HCT116 (cell line): Measurements from ENCODE around the gene ZNF2. TPM values are rescaled to one million over a fixed set of nuclear protein-coding genes. Genes with fewer than 3 reads are reported as not detected.

Experiments used
- ATAC-seq: fragments of 200-7000 bp; cut with Tn5 transposase; 2 replicates; pipeline ENCODE4 v1.9.1; 2020; ENCODE audit warnings: mild to moderate bottlenecking, moderate library complexity
- BruUV-seq: library from RNA; stranded (reverse); fragments of 400-500 nt; replicated peaks from 2 replicates; lab custom pipeline; 2021; lab: Mats Ljungman, UMichigan
- CTCF ChIA-PET: fragments of 300-600 bp; sonication (Branson Sonifier 250); formaldehyde crosslinking; loops from one replicate; lab custom pipeline; 2021; ENCODE audit warnings: antibody characterized with exemption; lab: Charles Lee
- POLR2A ChIA-PET: fragments of 300-600, 350-600 bp; sonication (Branson Sonifier 250); formaldehyde crosslinking; loops from one replicate; lab custom pipeline; 2021; ENCODE audit warnings: antibody characterized with exemption; lab: Charles Lee
- RAD21 ChIA-PET, 2 experiments: fragments of 300-600 bp; sonication (Branson Sonifier 250); formaldehyde crosslinking; loops; one replicate each; lab custom pipeline; 2023; ENCODE audit warnings: low total read pairs in 2 of 2; ENCODE audit not compliant: uncharacterized antibody in 2 of 2, unreplicated experiment in 2 of 2, low non-redundant PET in 1 of 2; lab: Charles Lee
- DNase-seq: peaks from one replicate; pipeline ENCODE4 v3.0.0-alpha.2; 2010; ENCODE audit warnings: low read depth, low spot score
- H2AFZ ChIP-seq: fragments of 200-600 bp; shearing (Covaris generic), sonication (generic); 2 replicates; pipeline ENCODE4 v1.6.1; 2017; ENCODE audit warnings: low read depth, mixed run types, mixed read lengths, antibody characterized with exemption, low read length; ENCODE audit not compliant: poor library complexity, severe bottlenecking
- H3K27ac ChIP-seq: 2 replicates; pipeline ENCODE4 v1.5.1; 2012; ENCODE audit warnings: low read depth, low read length
- H3K27me3 ChIP-seq: fragments of 200-600 bp; sonication (generic); 2 replicates; pipeline ENCODE4 v1.6.1; 2016; ENCODE audit warnings: mixed run types, low read length, mixed read lengths; ENCODE audit not compliant: insufficient read depth
- H3K36me3 ChIP-seq, 2 experiments: fragments of 200-500 bp in 1 of 2; fragments of 200-600 bp in 1 of 2; sonication (Bioruptor generic) in 1 of 2; sonication (generic) in 1 of 2; 2 replicates each; pipeline versions ENCODE4 v1.5.1 to v1.6.1; 2014 to 2016; ENCODE audit warnings: low read length in 2 of 2, inconsistent platforms in 1 of 2, mixed read lengths in 1 of 2, mixed run types in 1 of 2; ENCODE audit not compliant: insufficient read depth in 2 of 2, control insufficient read depth in 1 of 2
- H3K4me1 ChIP-seq, 2 experiments: fragments of 200-600 bp in 1 of 2; sonication (generic) in 1 of 2; 2 replicates each; pipeline versions ENCODE4 v1.5.1 to v1.6.1; 2012 to 2017; ENCODE audit warnings: low read length in 2 of 2, inconsistent platforms in 1 of 2, mild to moderate bottlenecking in 1 of 2, mixed read lengths in 1 of 2, mixed run types in 1 of 2, moderate library complexity in 1 of 2; ENCODE audit not compliant: insufficient read depth in 2 of 2, control insufficient read depth in 1 of 2
- H3K4me2 ChIP-seq: fragments of 200-600 bp; sonication (generic); 2 replicates; pipeline ENCODE4 v1.6.1; 2017; ENCODE audit warnings: mixed run types, low read length, mixed read lengths
- H3K4me3 ChIP-seq, 2 experiments: fragments of 200-600 bp in 1 of 2; sonication (generic) in 1 of 2; replicated peaks in 1 of 2; 2 replicates each; pipeline ENCODE4 v1.5.1; 2011 to 2016; ENCODE audit warnings: low read length in 2 of 2, control low read depth in 1 of 2, low read depth in 1 of 2, mild to moderate bottlenecking in 1 of 2, mixed read lengths in 1 of 2, mixed run types in 1 of 2
- H3K79me2 ChIP-seq: fragments of 200-600 bp; sonication (generic); 2 replicates; pipeline ENCODE4 v1.6.1; 2017; ENCODE audit warnings: mild to moderate bottlenecking, mixed run types, low read length, moderate library complexity, mixed read lengths; ENCODE audit not compliant: insufficient read depth
- H3K9ac ChIP-seq: fragments of 200-600 bp; sonication (generic); 2 replicates; pipeline ENCODE4 v1.6.1; 2016; ENCODE audit warnings: low read length, mixed read lengths
- H3K9me2 ChIP-seq: fragments of 200-600 bp; sonication (generic), shearing (Covaris generic); 2 replicates; pipeline ENCODE4 v1.6.1; 2017; ENCODE audit warnings: mixed run types, mild to moderate bottlenecking, moderate library complexity; ENCODE audit not compliant: insufficient read depth
- H3K9me3 ChIP-seq, 2 experiments: fragments of 200-500 bp in 1 of 2; fragments of 200-600 bp in 1 of 2; sonication (Bioruptor generic) in 1 of 2; sonication (generic) in 1 of 2; 2 replicates each; pipeline ENCODE4 v1.6.1; 2014 to 2017; ENCODE audit warnings: low read length in 2 of 2, mixed read lengths in 2 of 2, inconsistent platforms in 1 of 2, low read depth in 1 of 2, mild to moderate bottlenecking in 1 of 2, mixed run types in 1 of 2, moderate library complexity in 1 of 2; ENCODE audit not compliant: control insufficient read depth in 1 of 2, insufficient read depth in 1 of 2
- H4K20me1 ChIP-seq: fragments of 200-600 bp; sonication (generic), shearing (Covaris generic); 2 replicates; pipeline ENCODE4 v1.6.1; 2017; ENCODE audit warnings: mixed run types, mild to moderate bottlenecking, moderate library complexity; ENCODE audit not compliant: insufficient read depth
- ATF3 ChIP-seq: IDR thresholded peaks from 2 replicates; pipeline ENCODE4 v1.6.1; 2012
- CBX3 ChIP-seq: IDR thresholded peaks from 2 replicates; pipeline ENCODE4 v1.6.1; 2012; ENCODE audit warnings: low read depth
- CEBPB ChIP-seq: IDR thresholded peaks from 2 replicates; pipeline ENCODE4 v1.6.1; 2012; ENCODE audit warnings: low read depth
- EGR1 ChIP-seq: IDR thresholded peaks from 2 replicates; pipeline ENCODE4 v1.6.1; 2012; ENCODE audit warnings: low read depth
- ELF1 ChIP-seq: IDR thresholded peaks from 2 replicates; pipeline ENCODE4 v1.6.1; 2012; ENCODE audit warnings: low read depth, borderline replicate concordance
- EZH2 ChIP-seq: fragments of 200-600 bp; sonication (generic); IDR thresholded peaks from 2 replicates; pipeline ENCODE4 v1.6.1; 2017; ENCODE audit warnings: antibody characterized with exemption, mixed run types
- EZH2phosphoT487 ChIP-seq: fragments of 200-600 bp; IDR thresholded peaks from 2 replicates; pipeline ENCODE4 v1.6.1; 2018; ENCODE audit warnings: antibody characterized with exemption, borderline replicate concordance
- JUND ChIP-seq: IDR thresholded peaks from 2 replicates; pipeline ENCODE4 v1.6.1; 2012
- POLR2A ChIP-seq: IDR thresholded peaks from 2 replicates; pipeline ENCODE4 v1.7.0; 2011; ENCODE audit warnings: borderline replicate concordance; ENCODE audit not compliant: insufficient read depth, insufficient read length; ENCODE audit errors: extremely low read depth
- POLR2AphosphoS5 ChIP-seq: IDR thresholded peaks from 2 replicates; pipeline ENCODE4 v1.6.1; 2011; ENCODE audit warnings: mild to moderate bottlenecking, low read depth, low read length, moderate library complexity
- RAD21 ChIP-seq: IDR thresholded peaks from 2 replicates; pipeline ENCODE4 v1.6.1; 2012; ENCODE audit warnings: low read depth, mild to moderate bottlenecking
- SP1 ChIP-seq: IDR thresholded peaks from 2 replicates; pipeline ENCODE4 v1.6.1; 2012; ENCODE audit warnings: low read depth
- SRF ChIP-seq: IDR thresholded peaks from 2 replicates; pipeline ENCODE4 v1.6.1; 2012; ENCODE audit warnings: low read depth
- TCF7L2 ChIP-seq: IDR thresholded peaks from 2 replicates; pipeline ENCODE4 v1.7.0; 2011; ENCODE audit warnings: borderline replicate concordance, inconsistent platforms; ENCODE audit not compliant: insufficient read depth, insufficient read length; ENCODE audit errors: extremely low read depth
- ZFX ChIP-seq: fragments of 450-650 bp; IDR thresholded peaks from 2 replicates; pipeline ENCODE4 v1.6.1; 2017
- ZNF274 ChIP-seq: fragments of 200-500 bp; sonication (Bioruptor generic); IDR thresholded peaks from 2 replicates; pipeline ENCODE4 v1.6.1; 2014; ENCODE audit warnings: mild to moderate bottlenecking, low read depth, low read length, inconsistent platforms
- intact Hi-C: fragments of 100-400 bp; cut with micrococcal nuclease; formaldehyde crosslinking; loops from 2 replicates; pipeline ENCODE4 v1.10.0; 2022
- total RNA-seq: library from RNA; stranded (reverse); gene quantifications from one replicate; pipeline ENCODE4 v1.2.1, GENCODE V29; 2021; ENCODE audit not compliant: unreplicated experiment
- TF ChIP-seq, protein P1 (sequence below): IDR thresholded peaks from 2 replicates; pipeline ENCODE4 v1.6.1; 2012; ENCODE audit warnings: low read depth
- TF ChIP-seq, protein P2 (sequence below): IDR thresholded peaks from 2 replicates; pipeline ENCODE4 v1.6.1; 2012

The ZNF2 gene
- total RNA-seq, 1 experiment from 2014 or later, result 3.4 TPM

DNA sequence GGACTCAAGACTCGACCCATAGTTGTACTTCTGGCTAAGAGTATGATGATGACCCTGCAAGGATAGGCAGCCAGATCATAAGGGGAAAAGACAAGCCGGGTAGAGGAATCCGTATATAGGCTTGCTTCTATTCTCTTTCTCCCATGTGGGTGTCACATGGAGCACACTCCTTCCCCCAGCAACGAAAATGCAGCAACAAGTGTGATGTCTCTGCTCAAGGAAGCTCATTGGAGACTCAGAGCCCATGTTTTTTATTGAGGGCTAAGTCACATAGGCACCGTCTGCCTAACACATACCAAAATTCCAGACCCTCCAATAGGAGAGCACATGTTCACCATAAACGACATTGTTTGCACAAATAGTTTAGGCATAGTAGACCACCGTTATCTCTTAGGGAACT is 6.3 kb downstream of the ZNF2 start:
- Histone ChIP-seq H3K9me3 (no peaks in the 10 kb centered on the region), H3K9ac (no peak overlapping the region), H3K27ac (no peak overlapping the region), H3K27me3 (no peaks in the 10 kb centered on the region), H3K4me2 (no peak overlapping the region), H3K4me1 (no peaks in the 10 kb centered on the region), H2AFZ (no peak overlapping the region), H3K36me3 (no peaks in the 10 kb centered on the region), H3K79me2 (no peaks in the 10 kb centered on the region), H3K9me2 (no peaks in the 10 kb centered on the region), H3K4me3 (no peak overlapping the region), H4K20me1 (no peaks in the 10 kb centered on the region)
- POLR2A ChIA-PET, result no interaction called here
- intact Hi-C loops, result no loop called here
- RAD21 ChIA-PET, result no interaction called here
- CTCF ChIA-PET, result no interaction called here
- no peak for ATAC-seq
- BruUV-seq, result no TSS peak
- no peak for TF ChIP-seq JUND
- TF ChIP-seq SP1, result no peak
- TF ChIP-seq ZFX, result no peak
- no peak for TF ChIP-seq EZH2
- TF ChIP-seq EGR1, result no peak
- no peak for TF ChIP-seq CEBPB
- no peak for TF ChIP-seq ELF1
- TF ChIP-seq POLR2A, result no peak
- TF ChIP-seq ATF3, result no peak
- no peak for TF ChIP-seq ZNF274
- no peak for TF ChIP-seq EZH2phosphoT487
- TF ChIP-seq POLR2AphosphoS5, result no peak
- no peak for TF ChIP-seq RAD21
- no peak for DNase-seq

GRCh38 chr2:95174031-95174542 is 8.5 kb downstream of the ZNF2 start:
- Histone ChIP-seq H3K79me2 (no peaks in the 10 kb centered on the region), H3K4me3 (no peak overlapping the region), H3K4me2 (no peak overlapping the region), H3K4me1 (no peaks in the 10 kb centered on the region), H3K9ac (no peak overlapping the region), H4K20me1 (no peaks in the 10 kb centered on the region), H3K27me3 (no peaks in the 10 kb centered on the region), H3K27ac (no peak overlapping the region), H3K9me3 (no peaks in the 10 kb centered on the region), H2AFZ (no peak overlapping the region), H3K9me2 (no peaks in the 10 kb centered on the region), H3K36me3 (no peaks in the 10 kb centered on the region)
- DNase-seq, result no peak
- RAD21 ChIA-PET, result no interaction called here
- intact Hi-C loops, result no loop called here
- no TSS peak for BruUV-seq
- TF ChIP-seq SRF (no peak), ELF1 (no peak), JUND (no peak), TCF7L2 (no peak), EZH2 (no peak), RAD21 (no peak), CBX3 (no peak)
- TF ChIP-seq, protein P1, sequence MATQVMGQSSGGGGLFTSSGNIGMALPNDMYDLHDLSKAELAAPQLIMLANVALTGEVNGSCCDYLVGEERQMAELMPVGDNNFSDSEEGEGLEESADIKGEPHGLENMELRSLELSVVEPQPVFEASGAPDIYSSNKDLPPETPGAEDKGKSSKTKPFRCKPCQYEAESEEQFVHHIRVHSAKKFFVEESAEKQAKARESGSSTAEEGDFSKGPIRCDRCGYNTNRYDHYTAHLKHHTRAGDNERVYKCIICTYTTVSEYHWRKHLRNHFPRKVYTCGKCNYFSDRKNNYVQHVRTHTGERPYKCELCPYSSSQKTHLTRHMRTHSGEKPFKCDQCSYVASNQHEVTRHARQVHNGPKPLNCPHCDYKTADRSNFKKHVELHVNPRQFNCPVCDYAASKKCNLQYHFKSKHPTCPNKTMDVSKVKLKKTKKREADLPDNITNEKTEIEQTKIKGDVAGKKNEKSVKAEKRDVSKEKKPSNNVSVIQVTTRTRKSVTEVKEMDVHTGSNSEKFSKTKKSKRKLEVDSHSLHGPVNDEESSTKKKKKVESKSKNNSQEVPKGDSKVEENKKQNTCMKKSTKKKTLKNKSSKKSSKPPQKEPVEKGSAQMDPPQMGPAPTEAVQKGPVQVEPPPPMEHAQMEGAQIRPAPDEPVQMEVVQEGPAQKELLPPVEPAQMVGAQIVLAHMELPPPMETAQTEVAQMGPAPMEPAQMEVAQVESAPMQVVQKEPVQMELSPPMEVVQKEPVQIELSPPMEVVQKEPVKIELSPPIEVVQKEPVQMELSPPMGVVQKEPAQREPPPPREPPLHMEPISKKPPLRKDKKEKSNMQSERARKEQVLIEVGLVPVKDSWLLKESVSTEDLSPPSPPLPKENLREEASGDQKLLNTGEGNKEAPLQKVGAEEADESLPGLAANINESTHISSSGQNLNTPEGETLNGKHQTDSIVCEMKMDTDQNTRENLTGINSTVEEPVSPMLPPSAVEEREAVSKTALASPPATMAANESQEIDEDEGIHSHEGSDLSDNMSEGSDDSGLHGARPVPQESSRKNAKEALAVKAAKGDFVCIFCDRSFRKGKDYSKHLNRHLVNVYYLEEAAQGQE, result no peak
- TF ChIP-seq, protein P2, sequence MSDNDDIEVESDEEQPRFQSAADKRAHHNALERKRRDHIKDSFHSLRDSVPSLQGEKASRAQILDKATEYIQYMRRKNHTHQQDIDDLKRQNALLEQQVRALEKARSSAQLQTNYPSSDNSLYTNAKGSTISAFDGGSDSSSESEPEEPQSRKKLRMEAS, result no peak
- POLR2A ChIA-PET, result no interaction called here
- CTCF ChIA-PET, result no interaction called here
- no peak for ATAC-seq
